ENCODE measurements around the gene DUOX2.
A peak's percentile ranks its signal among the peaks of the same experiment; 100 is the strongest.

The DUOX2 gene

DNA sequence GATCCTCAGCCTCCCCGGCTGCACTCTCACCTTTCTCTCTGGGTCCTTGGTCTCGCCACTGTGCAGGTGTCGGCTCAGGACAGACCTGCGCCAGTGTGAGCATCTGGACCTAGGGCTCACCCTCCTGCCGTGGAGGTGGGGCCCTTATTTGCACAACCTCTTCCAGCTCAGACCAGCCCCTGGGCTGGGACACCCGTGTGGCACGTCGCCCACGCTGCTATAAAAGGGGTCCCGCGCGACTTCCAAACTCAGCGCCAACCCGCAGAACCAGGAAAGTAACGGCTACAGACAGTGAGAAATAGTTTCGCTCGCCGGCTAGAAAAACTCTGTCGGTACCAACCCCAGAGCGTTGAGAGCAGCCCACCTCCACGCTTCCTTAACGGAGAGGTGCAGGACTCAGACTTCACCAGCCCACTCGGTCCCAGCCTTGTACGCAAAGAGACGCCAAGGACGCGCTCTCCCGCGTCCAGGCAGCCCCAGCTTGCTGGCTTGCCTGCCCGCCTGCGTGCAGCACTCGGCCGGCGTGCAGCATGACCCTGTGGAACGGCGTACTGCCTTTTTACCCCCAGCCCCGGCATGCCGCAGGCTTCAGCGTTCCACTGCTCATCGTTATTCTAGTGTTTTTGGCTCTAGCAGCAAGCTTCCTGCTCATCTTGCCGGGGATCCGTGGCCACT, at the start of gene DUOX2, which contains the start of gene DUOXA2:
TSS of gene DUOX2 (minus strand) at position 97 of the 675 bp plus-strand sequence. CDS start 761 bp downstream, outside the sequence.
TSS of gene DUOXA2 (plus strand) at position 251 of the 675 bp plus-strand sequence. CDS start at position 531, 280 bp downstream.
- TF ChIP-seq EGR1 (IDR thresholded peaks at IDR 0.05) (no peak), TCF12 (IDR thresholded peaks at IDR 0.05; ENCODE audit: low read depth) (no peak), TEAD4 (IDR thresholded peaks at IDR 0.05) (no peak), EP300 (IDR thresholded peaks at IDR 0.05; ENCODE audit: borderline replicate concordance) (no peak), ZBTB7A (IDR thresholded peaks at IDR 0.05; ENCODE audit: low read depth) (no peak), NFIC (IDR thresholded peaks at IDR 0.05) (no peak), FOXM1 (IDR thresholded peaks at IDR 0.05; ENCODE audit: borderline replicate concordance, low read depth) (no peak), RAD21 (IDR thresholded peaks at IDR 0.05; ENCODE audit: low read depth) (no peak), CEBPB (IDR thresholded peaks at IDR 0.05) (no peak), CREB1 (IDR thresholded peaks at IDR 0.05; ENCODE audit: low read depth) (no peak), TAF1 (IDR thresholded peaks at IDR 0.05; ENCODE audit: low read depth) (no peak), YY1 (IDR thresholded peaks at IDR 0.05; ENCODE audit: low read depth) (no peak)
- TF ChIP-seq, protein P1, sequence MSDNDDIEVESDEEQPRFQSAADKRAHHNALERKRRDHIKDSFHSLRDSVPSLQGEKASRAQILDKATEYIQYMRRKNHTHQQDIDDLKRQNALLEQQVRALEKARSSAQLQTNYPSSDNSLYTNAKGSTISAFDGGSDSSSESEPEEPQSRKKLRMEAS (IDR thresholded peaks at IDR 0.05) = no peak
- TF ChIP-seq, protein P2, sequence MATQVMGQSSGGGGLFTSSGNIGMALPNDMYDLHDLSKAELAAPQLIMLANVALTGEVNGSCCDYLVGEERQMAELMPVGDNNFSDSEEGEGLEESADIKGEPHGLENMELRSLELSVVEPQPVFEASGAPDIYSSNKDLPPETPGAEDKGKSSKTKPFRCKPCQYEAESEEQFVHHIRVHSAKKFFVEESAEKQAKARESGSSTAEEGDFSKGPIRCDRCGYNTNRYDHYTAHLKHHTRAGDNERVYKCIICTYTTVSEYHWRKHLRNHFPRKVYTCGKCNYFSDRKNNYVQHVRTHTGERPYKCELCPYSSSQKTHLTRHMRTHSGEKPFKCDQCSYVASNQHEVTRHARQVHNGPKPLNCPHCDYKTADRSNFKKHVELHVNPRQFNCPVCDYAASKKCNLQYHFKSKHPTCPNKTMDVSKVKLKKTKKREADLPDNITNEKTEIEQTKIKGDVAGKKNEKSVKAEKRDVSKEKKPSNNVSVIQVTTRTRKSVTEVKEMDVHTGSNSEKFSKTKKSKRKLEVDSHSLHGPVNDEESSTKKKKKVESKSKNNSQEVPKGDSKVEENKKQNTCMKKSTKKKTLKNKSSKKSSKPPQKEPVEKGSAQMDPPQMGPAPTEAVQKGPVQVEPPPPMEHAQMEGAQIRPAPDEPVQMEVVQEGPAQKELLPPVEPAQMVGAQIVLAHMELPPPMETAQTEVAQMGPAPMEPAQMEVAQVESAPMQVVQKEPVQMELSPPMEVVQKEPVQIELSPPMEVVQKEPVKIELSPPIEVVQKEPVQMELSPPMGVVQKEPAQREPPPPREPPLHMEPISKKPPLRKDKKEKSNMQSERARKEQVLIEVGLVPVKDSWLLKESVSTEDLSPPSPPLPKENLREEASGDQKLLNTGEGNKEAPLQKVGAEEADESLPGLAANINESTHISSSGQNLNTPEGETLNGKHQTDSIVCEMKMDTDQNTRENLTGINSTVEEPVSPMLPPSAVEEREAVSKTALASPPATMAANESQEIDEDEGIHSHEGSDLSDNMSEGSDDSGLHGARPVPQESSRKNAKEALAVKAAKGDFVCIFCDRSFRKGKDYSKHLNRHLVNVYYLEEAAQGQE (IDR thresholded peaks at IDR 0.05; ENCODE audit: low read depth) = no peak
- TF ChIP-seq, protein P3, sequence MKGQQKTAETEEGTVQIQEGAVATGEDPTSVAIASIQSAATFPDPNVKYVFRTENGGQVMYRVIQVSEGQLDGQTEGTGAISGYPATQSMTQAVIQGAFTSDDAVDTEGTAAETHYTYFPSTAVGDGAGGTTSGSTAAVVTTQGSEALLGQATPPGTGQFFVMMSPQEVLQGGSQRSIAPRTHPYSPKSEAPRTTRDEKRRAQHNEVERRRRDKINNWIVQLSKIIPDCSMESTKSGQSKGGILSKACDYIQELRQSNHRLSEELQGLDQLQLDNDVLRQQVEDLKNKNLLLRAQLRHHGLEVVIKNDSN (IDR thresholded peaks at IDR 0.05) = no peak

DNA sequence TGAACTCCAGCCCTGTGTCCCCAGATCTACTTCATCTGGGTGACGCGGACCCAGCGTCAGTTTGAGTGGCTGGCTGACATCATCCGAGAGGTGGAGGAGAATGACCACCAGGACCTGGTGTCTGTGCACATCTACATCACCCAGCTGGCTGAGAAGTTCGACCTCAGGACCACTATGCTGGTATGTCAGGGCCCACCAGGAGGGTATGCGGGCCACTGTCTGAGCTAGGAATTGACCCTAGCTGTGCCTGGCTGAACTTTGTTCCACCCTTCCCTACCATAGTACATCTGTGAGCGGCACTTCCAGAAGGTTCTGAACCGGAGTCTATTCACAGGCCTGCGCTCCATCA, 49.5 kb upstream of the DUOX2 start:
- TF ChIP-seq CEBPB (IDR thresholded peaks at IDR 0.05) = no peak
- TF ChIP-seq RAD21 (IDR thresholded peaks at IDR 0.05; ENCODE audit: low read depth) = no peak
- TF ChIP-seq EP300 (IDR thresholded peaks at IDR 0.05; ENCODE audit: borderline replicate concordance) = no peak
- no peak for TF ChIP-seq TEAD4 (IDR thresholded peaks at IDR 0.05)
- no peak for TF ChIP-seq FOXM1 (IDR thresholded peaks at IDR 0.05; ENCODE audit: borderline replicate concordance, low read depth)
- TF ChIP-seq EGR1 (IDR thresholded peaks at IDR 0.05) = no peak
- TF ChIP-seq TAF1 (IDR thresholded peaks at IDR 0.05; ENCODE audit: low read depth) = no peak
- TF ChIP-seq, protein P1 (IDR thresholded peaks at IDR 0.05) = no peak
- no peak for TF ChIP-seq TCF12 (IDR thresholded peaks at IDR 0.05; ENCODE audit: low read depth)
- no peak for TF ChIP-seq ZBTB7A (IDR thresholded peaks at IDR 0.05; ENCODE audit: low read depth)
- TF ChIP-seq, protein P3 (IDR thresholded peaks at IDR 0.05) = no peak
- TF ChIP-seq, protein P2 (IDR thresholded peaks at IDR 0.05; ENCODE audit: low read depth) = no peak

DNA sequence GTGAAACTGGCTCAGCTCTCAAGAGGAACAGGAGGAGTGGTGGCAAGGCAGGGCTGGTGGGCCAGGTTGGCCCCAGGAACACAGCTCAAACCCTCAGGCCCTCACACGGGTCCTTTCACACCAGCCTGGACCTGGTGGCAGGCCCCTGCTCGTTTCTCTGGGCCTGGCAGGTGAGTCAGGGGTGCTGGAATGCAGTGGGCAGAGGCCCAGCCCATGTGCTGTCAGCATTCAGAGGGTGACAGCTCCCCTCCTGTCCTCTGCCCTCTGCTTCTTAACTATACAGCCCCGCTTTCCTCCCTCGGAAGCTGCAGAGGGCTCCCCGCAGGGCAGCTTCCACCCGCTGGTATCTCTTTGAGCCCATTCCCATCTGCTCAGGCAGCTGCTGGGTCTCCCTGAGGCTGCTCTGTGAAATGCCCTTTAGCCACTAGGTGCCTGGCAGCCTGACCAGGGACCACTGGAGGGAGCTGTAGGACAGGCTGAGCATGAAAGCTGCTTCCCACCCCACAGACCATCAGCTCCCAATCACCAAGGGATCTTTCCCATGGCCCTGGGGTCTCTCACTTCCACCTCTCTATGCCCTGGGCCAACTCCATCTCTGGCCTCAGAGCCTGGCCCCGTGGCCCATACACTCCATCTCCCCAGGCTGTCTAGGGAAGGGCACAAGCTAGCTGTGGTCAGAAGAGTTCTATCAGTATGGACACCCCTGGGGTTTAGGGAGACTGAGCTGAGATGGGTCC, 49.0 kb upstream of the DUOX2 start:
- TF ChIP-seq FOXM1 (IDR thresholded peaks at IDR 0.05; ENCODE audit: borderline replicate concordance, low read depth) (no peak), YY1 (IDR thresholded peaks at IDR 0.05; ENCODE audit: low read depth) (no peak), NFIC (IDR thresholded peaks at IDR 0.05) (no peak), RAD21 (IDR thresholded peaks at IDR 0.05; ENCODE audit: low read depth) (peak; percentile 96), CREB1 (IDR thresholded peaks at IDR 0.05; ENCODE audit: low read depth) (no peak), TAF1 (IDR thresholded peaks at IDR 0.05; ENCODE audit: low read depth) (no peak), CEBPB (IDR thresholded peaks at IDR 0.05) (no peak), ZBTB7A (IDR thresholded peaks at IDR 0.05; ENCODE audit: low read depth) (0 out of 2 replicates have a peak, but pooled peaks have one; percentile 30), EP300 (IDR thresholded peaks at IDR 0.05; ENCODE audit: borderline replicate concordance) (no peak), TEAD4 (IDR thresholded peaks at IDR 0.05) (peak; percentile 79), TCF12 (IDR thresholded peaks at IDR 0.05; ENCODE audit: low read depth) (no peak), EGR1 (IDR thresholded peaks at IDR 0.05) (no peak)
- TF ChIP-seq, protein P3 (IDR thresholded peaks at IDR 0.05) = no peak
- TF ChIP-seq, protein P2 (IDR thresholded peaks at IDR 0.05; ENCODE audit: low read depth) = no peak
- TF ChIP-seq, protein P1 (IDR thresholded peaks at IDR 0.05) = peak; percentile 19; the same call in 1 of the 2 replicates
